OCI-LY3 (cell line): ENCODE results near the gene RABL2B.
A peak's percentile ranks its signal among the peaks of the same experiment; 100 is the strongest.
"Not testable (repeated sequence)": the region's sequence is repeated elsewhere in the genome, so short reads cannot be mapped to it uniquely, and the experiment has no call there.

Source experiments
- H2AFZ ChIP-seq: fragments of 200-600, 300-600 bp; shearing (Covaris generic); 2 replicates; pipeline ENCODE4 v1.6.0; 2014; ENCODE audit warnings: antibody characterized with exemption, low read depth, low read length
- H3K27ac ChIP-seq: fragments of 200-600, 300-600 bp; sonication (generic); 2 replicates; pipeline ENCODE4 v1.5.1; 2014; ENCODE audit warnings: mild to moderate bottlenecking, low read length, moderate library complexity, mixed read lengths
- H3K27me3 ChIP-seq: fragments of 200-600, 300-600 bp; sonication (generic); 2 replicates; pipeline ENCODE4 v1.6.1; 2014; ENCODE audit warnings: low read depth, low read length, mixed read lengths
- H3K36me3 ChIP-seq: fragments of 200-600, 300-600 bp; sonication (generic); replicated peaks from 2 replicates; pipeline ENCODE3; 2014; ENCODE audit warnings: low read depth, low read length, mixed read lengths
- H3K4me1 ChIP-seq: fragments of 300-600, 200-600 bp; sonication (generic); 2 replicates; pipeline ENCODE4 v1.6.1; 2014; ENCODE audit warnings: low read length, mixed read lengths
- H3K4me2 ChIP-seq: fragments of 200-600, 300-600 bp; sonication (generic); 2 replicates; pipeline ENCODE4 v1.6.1; 2014; ENCODE audit warnings: low read length, mixed read lengths
- H3K4me3 ChIP-seq: fragments of 300-600, 200-600 bp; sonication (generic); 2 replicates; pipeline ENCODE4 v1.5.1; 2014; ENCODE audit warnings: antibody characterized with exemption, mild to moderate bottlenecking, low read length, moderate library complexity
- H3K79me2 ChIP-seq: fragments of 300-600, 200-600 bp; shearing (Covaris generic); 2 replicates; pipeline ENCODE4 v1.6.1; 2014; ENCODE audit warnings: mild to moderate bottlenecking, low read length, mixed read lengths
- H3K9ac ChIP-seq: fragments of 300-600, 200-600 bp; shearing (Covaris generic); 2 replicates; pipeline ENCODE4 v1.6.0; 2014; ENCODE audit warnings: mild to moderate bottlenecking, low read length, moderate library complexity
- H3K9me3 ChIP-seq: fragments of 200-600, 300-600 bp; shearing (Covaris generic); 2 replicates; pipeline ENCODE4 v1.6.1; 2014; ENCODE audit warnings: low read length, mixed read lengths; ENCODE audit not compliant: insufficient read depth
- H4K20me1 ChIP-seq: fragments of 200-600, 300-600 bp; sonication (generic); 2 replicates; pipeline ENCODE4 v1.6.1; 2016; ENCODE audit warnings: low read length, mixed read lengths; ENCODE audit not compliant: insufficient read depth

The RABL2B gene

GRCh38 chr22:50783033-50783879, at the start of gene RABL2B:
TSS of gene RABL2B (minus strand) at chr22:50783636. CDS start at chr22:50782294, 1,342 bp downstream.
- H2AFZ ChIP-seq, H3K36me3 ChIP-seq, H3K27me3 ChIP-seq, H4K20me1 ChIP-seq, H3K27ac ChIP-seq, H3K79me2 ChIP-seq, H3K9me3 ChIP-seq, H3K4me1 ChIP-seq: not testable (repeated sequence)
- Histone ChIP-seq H3K4me2 (peak within 1 kb of the TSS; percentile 48), H3K4me3 (peak within 1 kb of the TSS; percentile 71), H3K9ac (peak within 1 kb of the TSS; percentile 61; the same call in 1 of the 2 replicates)

DNA sequence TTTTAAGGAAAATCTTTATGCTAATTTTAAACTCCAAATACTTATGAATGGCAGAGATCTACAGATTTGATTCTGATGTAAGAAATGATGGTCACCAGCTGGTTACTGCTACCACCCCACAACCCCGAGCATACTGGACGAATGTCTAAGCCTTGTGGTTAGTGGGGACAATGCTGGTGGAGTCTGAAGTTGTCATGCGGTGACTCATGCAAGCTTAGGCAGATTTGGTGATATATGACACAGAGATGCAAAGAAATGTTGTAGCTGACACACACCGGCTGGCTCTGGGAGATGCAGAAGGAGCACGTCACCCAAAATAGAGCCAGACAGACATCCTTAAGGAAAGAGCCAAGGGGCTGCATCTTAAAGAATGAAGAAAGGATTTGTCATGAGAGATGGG, 3.5 kb upstream of the RABL2B start:
- H3K36me3 ChIP-seq, H3K79me2 ChIP-seq, H3K4me3 ChIP-seq, H3K27ac ChIP-seq, H3K9me3 ChIP-seq, H4K20me1 ChIP-seq, H3K27me3 ChIP-seq, H3K4me1 ChIP-seq, H2AFZ ChIP-seq, H3K4me2 ChIP-seq, H3K9ac ChIP-seq: not testable (repeated sequence)

GRCh38 chr22:50785289-50785688, 1.9 kb upstream of the RABL2B start:
- not testable (repeated sequence) for H3K79me2 ChIP-seq, H4K20me1 ChIP-seq, H3K4me3 ChIP-seq, H3K27ac ChIP-seq, H3K9ac ChIP-seq, H3K36me3 ChIP-seq, H3K4me2 ChIP-seq, H2AFZ ChIP-seq, H3K9me3 ChIP-seq, H3K4me1 ChIP-seq, H3K27me3 ChIP-seq

GRCh38 chr22:50783880-50784276, 442 bp upstream of the RABL2B start:
- H3K27me3 ChIP-seq, H3K79me2 ChIP-seq, H3K9me3 ChIP-seq, H2AFZ ChIP-seq, H3K36me3 ChIP-seq, H3K4me1 ChIP-seq, H3K27ac ChIP-seq, H4K20me1 ChIP-seq: not testable (repeated sequence)
- H3K4me3 ChIP-seq: peak overlapping the region; percentile 71
- H3K9ac ChIP-seq: peak overlapping the region; percentile 61; the same call in 1 of the 2 replicates
- peak overlapping the region; percentile 48 for H3K4me2 ChIP-seq

- H3K4me1 ChIP-seq, H3K36me3 ChIP-seq, H3K9ac ChIP-seq, H4K20me1 ChIP-seq, H3K27me3 ChIP-seq, H2AFZ ChIP-seq, H3K4me3 ChIP-seq, H3K9me3 ChIP-seq, H3K4me2 ChIP-seq, H3K27ac ChIP-seq, H3K79me2 ChIP-seq: not testable (repeated sequence)
These were observed 1.2 kb downstream of the RABL2B start for GRCh38 chr22:50782253-50782652.

GRCh38 chr22:50780244-50780643, 3.2 kb downstream of the RABL2B start:
- H3K79me2 ChIP-seq, H3K9me3 ChIP-seq, H2AFZ ChIP-seq, H3K4me1 ChIP-seq, H3K9ac ChIP-seq, H3K27me3 ChIP-seq, H4K20me1 ChIP-seq, H3K4me3 ChIP-seq, H3K27ac ChIP-seq, H3K4me2 ChIP-seq, H3K36me3 ChIP-seq: not testable (repeated sequence)

DNA sequence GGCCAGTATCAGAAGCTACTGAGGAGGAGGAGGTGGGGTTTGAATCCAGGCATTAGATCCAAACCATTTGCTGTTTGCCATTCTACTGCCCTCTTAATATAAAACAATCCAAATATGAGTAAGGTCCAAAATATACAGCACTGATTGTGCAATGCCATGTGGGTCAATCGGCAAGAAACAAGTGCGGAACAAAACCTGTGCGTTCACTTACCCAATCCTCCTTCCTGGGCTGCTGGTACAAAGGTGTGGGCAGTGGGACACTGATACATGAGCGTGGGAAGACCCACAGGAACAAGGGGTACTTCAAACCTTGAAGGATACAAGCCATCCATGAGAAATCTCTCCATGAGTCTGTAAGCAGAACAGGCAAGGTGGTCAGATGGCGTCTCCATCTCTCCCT, 5.8 kb downstream of the RABL2B start:
- H3K27me3 ChIP-seq, H3K4me3 ChIP-seq, H3K4me2 ChIP-seq, H2AFZ ChIP-seq, H3K9me3 ChIP-seq, H3K36me3 ChIP-seq, H3K79me2 ChIP-seq, H3K27ac ChIP-seq, H3K4me1 ChIP-seq, H4K20me1 ChIP-seq, H3K9ac ChIP-seq: not testable (repeated sequence)

DNA sequence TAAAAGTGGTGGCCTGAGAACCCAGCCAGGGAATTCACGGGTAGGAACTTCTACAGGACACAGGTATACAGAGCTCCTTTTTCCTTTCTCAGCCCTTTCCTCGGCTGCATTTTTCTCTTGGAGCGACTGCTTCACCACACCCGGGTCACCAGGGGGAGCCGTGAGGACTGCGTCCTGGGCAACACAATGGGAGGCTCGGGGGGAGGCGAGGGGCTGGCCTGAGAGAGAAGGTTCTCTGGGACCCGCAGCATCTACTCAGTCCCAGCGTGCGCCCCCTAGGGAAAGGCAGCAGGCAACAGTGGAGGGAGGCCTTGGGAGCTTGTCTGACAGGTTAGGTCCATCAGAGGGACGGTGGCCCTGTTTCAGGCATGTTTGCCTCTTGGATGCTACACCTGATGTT, 8.3 kb downstream of the RABL2B start:
- H3K4me2 ChIP-seq, H3K9me3 ChIP-seq, H2AFZ ChIP-seq, H3K79me2 ChIP-seq, H3K36me3 ChIP-seq, H3K4me1 ChIP-seq, H3K27ac ChIP-seq, H4K20me1 ChIP-seq, H3K4me3 ChIP-seq, H3K9ac ChIP-seq, H3K27me3 ChIP-seq: not testable (repeated sequence)

- not testable (repeated sequence) for H3K4me3 ChIP-seq, H3K27ac ChIP-seq, H3K4me2 ChIP-seq, H3K27me3 ChIP-seq, H3K4me1 ChIP-seq, H2AFZ ChIP-seq, H3K9ac ChIP-seq, H3K9me3 ChIP-seq, H4K20me1 ChIP-seq, H3K36me3 ChIP-seq, H3K79me2 ChIP-seq
These were observed 19.1 kb downstream of the RABL2B start for GRCh38 chr22:50764288-50764687.

GRCh38 chr22:50761829-50762228, 21.6 kb downstream of the RABL2B start:
- H4K20me1 ChIP-seq, H2AFZ ChIP-seq, H3K9me3 ChIP-seq, H3K27ac ChIP-seq, H3K4me1 ChIP-seq, H3K9ac ChIP-seq, H3K36me3 ChIP-seq, H3K79me2 ChIP-seq, H3K4me2 ChIP-seq, H3K27me3 ChIP-seq, H3K4me3 ChIP-seq: not testable (repeated sequence)
